ENCODE measurements around the gene LMX1A.

Gene LMX1A

DNA sequence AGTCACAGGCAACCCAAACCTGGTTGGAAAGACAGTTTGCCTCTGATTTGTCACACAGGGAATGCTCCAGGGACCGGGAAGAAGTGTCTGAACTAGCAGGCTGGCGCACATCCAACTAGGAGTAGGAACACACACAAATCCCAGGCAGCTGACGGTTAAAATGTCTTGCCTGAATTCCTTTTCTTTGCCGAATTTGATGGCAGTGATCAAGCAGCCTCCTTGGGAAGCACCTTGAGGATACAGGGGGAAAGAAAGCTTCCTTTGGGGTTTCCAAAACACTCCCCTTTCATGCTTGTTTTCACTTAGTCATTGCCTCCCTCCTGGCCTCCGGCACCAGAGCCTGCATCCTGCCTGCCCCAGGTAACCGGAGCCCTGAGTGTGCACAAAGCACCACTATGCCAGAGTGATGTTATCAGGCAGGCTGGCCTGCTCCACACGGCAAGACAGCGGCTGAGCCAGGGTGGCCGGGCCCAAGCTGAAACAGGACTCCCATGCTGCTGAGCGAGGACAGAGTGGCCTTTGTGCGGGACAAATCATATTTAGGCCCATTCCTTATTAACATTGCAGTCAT is 193.8 kb downstream of the LMX1A start:
- no peak for TF ChIP-seq ZFX (IDR thresholded peaks at IDR 0.05; ENCODE audit: borderline replicate concordance)
- TF ChIP-seq, protein P1, sequence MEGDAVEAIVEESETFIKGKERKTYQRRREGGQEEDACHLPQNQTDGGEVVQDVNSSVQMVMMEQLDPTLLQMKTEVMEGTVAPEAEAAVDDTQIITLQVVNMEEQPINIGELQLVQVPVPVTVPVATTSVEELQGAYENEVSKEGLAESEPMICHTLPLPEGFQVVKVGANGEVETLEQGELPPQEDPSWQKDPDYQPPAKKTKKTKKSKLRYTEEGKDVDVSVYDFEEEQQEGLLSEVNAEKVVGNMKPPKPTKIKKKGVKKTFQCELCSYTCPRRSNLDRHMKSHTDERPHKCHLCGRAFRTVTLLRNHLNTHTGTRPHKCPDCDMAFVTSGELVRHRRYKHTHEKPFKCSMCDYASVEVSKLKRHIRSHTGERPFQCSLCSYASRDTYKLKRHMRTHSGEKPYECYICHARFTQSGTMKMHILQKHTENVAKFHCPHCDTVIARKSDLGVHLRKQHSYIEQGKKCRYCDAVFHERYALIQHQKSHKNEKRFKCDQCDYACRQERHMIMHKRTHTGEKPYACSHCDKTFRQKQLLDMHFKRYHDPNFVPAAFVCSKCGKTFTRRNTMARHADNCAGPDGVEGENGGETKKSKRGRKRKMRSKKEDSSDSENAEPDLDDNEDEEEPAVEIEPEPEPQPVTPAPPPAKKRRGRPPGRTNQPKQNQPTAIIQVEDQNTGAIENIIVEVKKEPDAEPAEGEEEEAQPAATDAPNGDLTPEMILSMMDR (IDR thresholded peaks at IDR 0.05), result no peak

DNA sequence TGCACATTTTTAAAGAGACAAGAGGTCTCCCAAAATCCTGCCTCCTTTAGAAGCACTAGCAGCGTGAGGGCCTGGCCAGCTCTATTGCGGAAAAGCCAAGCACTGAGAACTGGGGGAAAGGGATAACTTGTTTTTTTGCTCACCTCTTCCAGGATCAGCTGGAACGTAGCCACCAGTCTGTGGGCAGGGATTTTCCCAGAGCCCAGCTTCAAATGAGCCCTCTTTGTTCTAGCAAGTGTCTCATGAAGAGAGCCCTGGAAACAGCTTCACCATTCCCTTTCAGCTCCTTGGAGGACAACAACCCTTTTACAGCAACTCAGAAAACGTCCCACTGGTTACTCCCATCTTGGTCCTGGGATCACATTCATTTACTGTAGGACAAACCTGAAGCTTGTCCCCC is 195.4 kb downstream of the LMX1A start:
- no peak for TF ChIP-seq ZFX (IDR thresholded peaks at IDR 0.05; ENCODE audit: borderline replicate concordance)
- TF ChIP-seq, protein P1 (IDR thresholded peaks at IDR 0.05), result no peak
- H3K27ac ChIP-seq, result no peak overlapping the region

More for the DNA sequence above, 193.8 kb downstream of the LMX1A start:
- H3K27ac ChIP-seq, result peak overlapping the region; percentile 27

DNA sequence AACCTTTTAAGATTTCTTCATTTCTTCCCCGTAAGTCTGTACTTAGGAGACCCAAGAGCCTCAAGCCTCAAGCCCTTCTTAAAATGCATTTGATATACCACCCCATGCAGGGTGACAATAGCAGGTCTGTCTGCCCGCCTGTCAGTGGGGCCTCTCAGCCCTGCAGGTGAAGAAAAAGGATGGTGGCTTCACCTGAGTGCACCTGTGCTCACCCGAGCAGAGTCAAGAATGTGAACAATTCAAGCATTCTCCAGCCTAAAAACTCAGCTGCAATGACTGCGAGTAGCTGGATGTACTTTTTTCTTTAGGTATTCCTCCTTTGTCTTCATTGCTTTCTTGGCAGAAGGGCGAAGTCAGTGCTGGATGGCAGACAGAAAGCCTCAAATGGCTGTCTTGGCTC is 203.3 kb downstream of the LMX1A start:
- TF ChIP-seq, protein P1 (IDR thresholded peaks at IDR 0.05), result no peak
- TF ChIP-seq ZFX (IDR thresholded peaks at IDR 0.05; ENCODE audit: borderline replicate concordance), result no peak
- no peak overlapping the region for H3K27ac ChIP-seq

DNA sequence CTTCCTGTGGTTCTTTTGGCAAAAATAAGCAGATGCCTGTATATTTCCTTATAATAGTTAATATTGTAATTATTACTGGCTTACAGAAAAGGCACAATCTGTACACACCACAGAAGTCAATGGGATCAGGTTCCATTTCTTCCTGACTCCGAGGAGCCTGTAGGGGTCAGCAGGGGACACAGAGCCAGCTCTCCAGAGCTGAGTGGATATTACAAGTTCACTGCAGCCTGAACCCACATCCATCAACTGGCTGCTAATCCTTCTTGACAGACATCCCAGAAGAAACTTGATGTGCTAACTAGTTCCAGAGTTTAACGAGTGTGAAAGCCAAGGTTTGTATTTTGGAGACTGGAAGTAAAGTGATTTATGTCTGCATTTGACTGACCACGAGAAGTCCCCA is 203.8 kb downstream of the LMX1A start:
- H3K27ac ChIP-seq, result no peak overlapping the region
- TF ChIP-seq, protein P1 (IDR thresholded peaks at IDR 0.05), result peak; percentile 59
- no peak for TF ChIP-seq ZFX (IDR thresholded peaks at IDR 0.05; ENCODE audit: borderline replicate concordance)

DNA sequence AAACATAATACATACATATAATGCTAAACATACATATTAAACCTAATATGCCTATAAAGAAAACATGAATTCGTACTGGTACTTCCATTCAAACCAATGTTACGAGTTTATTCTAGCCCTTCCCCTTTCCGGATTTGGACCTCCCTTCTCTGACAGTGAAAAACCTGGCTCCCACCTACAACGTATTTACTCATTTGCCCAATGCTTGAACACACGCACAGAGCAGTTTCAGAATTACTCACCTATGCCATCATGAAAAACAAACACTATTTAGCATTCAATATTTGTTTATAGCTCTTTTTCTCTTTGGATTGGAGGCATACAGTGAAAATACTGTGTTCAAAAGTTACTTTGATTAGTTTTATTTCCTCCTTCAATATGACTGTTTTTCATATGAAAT is 204.4 kb downstream of the LMX1A start:
- no peak overlapping the region for H3K27ac ChIP-seq
- TF ChIP-seq, protein P1 (IDR thresholded peaks at IDR 0.05), result no peak
- no peak for TF ChIP-seq ZFX (IDR thresholded peaks at IDR 0.05; ENCODE audit: borderline replicate concordance)

All from 22Rv1 (cell line).